ENCODE results near the gene SNED1. TPM values are rescaled to one million over a fixed set of nuclear protein-coding genes. Genes with fewer than 3 reads are reported as not detected.

Gene SNED1
- total RNA-seq, 8 experiments from 2014 or later, result 0.71 to 15.4 (median 2.8) TPM

DNA sequence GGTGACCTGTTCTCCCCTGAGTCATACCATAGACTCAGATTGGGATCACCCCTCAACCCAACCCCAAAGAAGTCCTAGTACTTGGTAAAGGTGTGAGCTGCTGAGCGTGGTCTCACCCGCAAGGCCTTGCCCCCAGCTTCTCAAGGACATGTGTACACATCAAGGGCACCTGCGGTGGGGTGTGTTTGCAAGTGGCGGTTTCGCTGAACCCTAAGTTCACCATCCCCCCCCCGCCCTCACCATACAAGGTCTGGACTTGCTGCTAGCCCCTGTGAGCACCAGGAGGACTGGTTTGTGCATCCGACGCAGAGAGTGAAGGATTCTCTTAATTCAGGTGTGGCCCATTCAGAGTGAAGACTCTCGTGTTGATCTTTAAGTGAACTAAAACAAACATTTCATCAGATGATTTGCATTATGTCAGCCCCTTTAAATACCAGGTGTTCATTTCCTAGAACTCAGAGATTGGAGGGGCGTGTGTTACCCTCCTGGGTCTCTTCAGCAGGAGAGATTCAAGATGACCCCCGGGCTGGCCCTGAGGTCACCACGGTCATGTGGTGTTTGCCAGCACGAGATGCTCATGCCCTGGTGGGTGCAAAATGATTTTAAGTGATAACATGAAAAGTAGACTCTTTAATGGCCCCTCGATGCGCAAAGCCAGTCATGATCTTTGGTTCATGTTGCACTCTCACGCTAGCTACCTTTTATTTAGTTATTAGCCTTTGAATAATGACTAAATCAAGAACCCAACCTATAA lies 75.8 kb downstream of the SNED1 start:
- 40 to 100% (median 96%) methylated on average over 1 to 14 of the region's 16 CpGs; no CpG with 5 or more reads in 2 of the 10 experiments for WGBS, 10 experiments
- no peak overlapping the region for H3K4me3 ChIP-seq
- in situ Hi-C loops (cut with MboI; ENCODE audit: low pct_unique_long_range_greater_than_20kb in 2 of 9, low sequenced_read_pairs in 9 of 9, unreplicated experiment in 9 of 9), result no loop called here
- H3K4me1 ChIP-seq (replicated peaks in 1 of 2), result no peaks in the 10 kb centered on the region
- ATAC-seq (replicated peaks in 6 of 8), result no peak
- H3K27ac ChIP-seq, result no peak overlapping the region

- in situ Hi-C loops (cut with MboI; ENCODE audit: low pct_unique_long_range_greater_than_20kb in 2 of 9, low sequenced_read_pairs in 9 of 9, unreplicated experiment in 9 of 9), result no loop called here
- 60 to 100% (median 91%) methylated on average over 1 to 13 of the region's 16 CpGs for WGBS, 10 experiments
- Histone ChIP-seq H3K4me3 (no peak overlapping the region), H3K4me1 (replicated peaks in 1 of 2) (no peaks in the 10 kb centered on the region), H3K27ac (no peak overlapping the region)
- no peak for ATAC-seq (replicated peaks in 6 of 8)
These were observed 76.6 kb downstream of the SNED1 start for GRCh38 chr2:241074901-241075540.

- 0 to 100% (median 81%) methylated on average over 1 to 7 of the region's 18 CpGs for WGBS, 10 experiments
- ATAC-seq (replicated peaks in 6 of 8), result no peak
- H3K27ac ChIP-seq, result no peak overlapping the region
- in situ Hi-C loops (cut with MboI; ENCODE audit: low pct_unique_long_range_greater_than_20kb in 2 of 9, low sequenced_read_pairs in 9 of 9, unreplicated experiment in 9 of 9), result no loop called here
- no peak overlapping the region for H3K4me3 ChIP-seq
- H3K4me1 ChIP-seq (replicated peaks in 1 of 2), result no peaks in the 10 kb centered on the region
These were observed 82.2 kb downstream of the SNED1 start for GRCh38 chr2:241080405-241081189.

- in situ Hi-C loops (cut with MboI; ENCODE audit: low pct_unique_long_range_greater_than_20kb in 2 of 9, low sequenced_read_pairs in 9 of 9, unreplicated experiment in 9 of 9), result no loop called here
- 50 to 100% (median 90%) methylated on average over 1 to 3 of the region's 9 CpGs; no CpG with 5 or more reads in 6 of the 10 experiments for WGBS, 10 experiments
- Histone ChIP-seq H3K27ac (no peak overlapping the region), H3K4me3 (no peak overlapping the region), H3K4me1 (replicated peaks in 1 of 2) (no peaks in the 10 kb centered on the region)
- peak in 2 of 8 experiments; percentile 6 to 7 for ATAC-seq (replicated peaks in 6 of 8)
These were observed 82.8 kb downstream of the SNED1 start for GRCh38 chr2:241081190-241081642.

DNA sequence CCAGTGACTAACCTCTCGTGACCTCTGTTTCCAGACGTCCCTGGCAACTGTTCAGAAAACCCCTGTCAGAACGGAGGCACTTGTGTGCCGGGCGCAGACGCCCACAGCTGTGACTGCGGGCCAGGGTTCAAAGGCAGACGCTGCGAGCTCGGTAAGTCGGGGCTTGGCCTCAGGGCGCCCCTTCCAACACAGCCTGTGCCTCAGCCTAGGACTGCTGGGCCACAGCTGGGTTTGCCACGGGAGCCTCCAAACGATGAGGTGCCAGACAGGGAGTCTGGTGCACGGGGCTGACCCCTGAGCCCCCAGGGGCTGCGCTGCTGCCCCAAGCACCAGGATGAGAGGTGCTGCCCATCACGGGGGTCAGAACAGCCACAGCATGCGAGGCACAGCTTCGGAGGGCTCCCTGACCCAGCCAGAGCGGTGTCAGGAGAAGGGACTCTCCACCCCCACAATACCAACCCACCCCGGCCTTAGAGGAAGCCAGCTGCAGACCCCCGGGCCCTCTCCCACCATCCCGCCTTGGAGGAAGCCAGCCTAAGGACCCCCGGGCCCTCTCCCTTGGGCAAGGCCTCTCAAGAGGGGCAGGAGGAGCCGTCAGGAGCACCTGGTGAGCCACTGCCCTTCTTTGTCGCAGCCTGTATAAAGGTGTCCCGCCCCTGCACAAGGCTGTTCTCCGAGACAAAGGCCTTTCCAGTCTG lies 83.4 kb downstream of the SNED1 start:
- no peaks in the 10 kb centered on the region for H3K4me1 ChIP-seq (replicated peaks in 1 of 2)
- no peak overlapping the region for H3K4me3 ChIP-seq
- in situ Hi-C loops (cut with MboI; ENCODE audit: low pct_unique_long_range_greater_than_20kb in 2 of 9, low sequenced_read_pairs in 9 of 9, unreplicated experiment in 9 of 9), result no loop called here
- no peak overlapping the region for H3K27ac ChIP-seq
- 60 to 100% (median 70%) methylated on average over 1 to 13 of the region's 28 CpGs; no CpG with 5 or more reads in 5 of the 10 experiments for WGBS, 10 experiments
- ATAC-seq (replicated peaks in 6 of 8), result peak in 2 of 8 experiments; percentile 15

GRCh38 chr2:241082341-241083090 lies 84.1 kb downstream of the SNED1 start:
- in situ Hi-C loops (cut with MboI; ENCODE audit: low pct_unique_long_range_greater_than_20kb in 2 of 9, low sequenced_read_pairs in 9 of 9, unreplicated experiment in 9 of 9), result no loop called here
- WGBS, 10 experiments, result 20 to 100% (median 90%) methylated on average over 1 to 7 of the region's 14 CpGs; no CpG with 5 or more reads in 2 of the 10 experiments
- Histone ChIP-seq H3K4me1 (replicated peaks in 1 of 2) (no peaks in the 10 kb centered on the region), H3K27ac (no peak overlapping the region), H3K4me3 (no peak overlapping the region)
- ATAC-seq (replicated peaks in 6 of 8), result no peak

GRCh38 chr2:241083091-241083415 lies 84.6 kb downstream of the SNED1 start:
- 20 to 90% (median 79%) methylated on average over 1 to 5 of the region's 5 CpGs; no CpG with 5 or more reads in 5 of the 10 experiments for WGBS, 10 experiments
- ATAC-seq (replicated peaks in 6 of 8), result no peak
- in situ Hi-C loops (cut with MboI; ENCODE audit: low pct_unique_long_range_greater_than_20kb in 2 of 9, low sequenced_read_pairs in 9 of 9, unreplicated experiment in 9 of 9), result no loop called here
- H3K27ac ChIP-seq, result no peak overlapping the region
- H3K4me3 ChIP-seq, result no peak overlapping the region
- H3K4me1 ChIP-seq (replicated peaks in 1 of 2), result no peaks in the 10 kb centered on the region

GRCh38 chr2:241084856-241085444 lies 86.5 kb downstream of the SNED1 start:
- ATAC-seq (replicated peaks in 6 of 8), result no peak
- in situ Hi-C loops (cut with MboI; ENCODE audit: low pct_unique_long_range_greater_than_20kb in 2 of 9, low sequenced_read_pairs in 9 of 9, unreplicated experiment in 9 of 9), result no loop called here
- 83 to 100% (median 93%) methylated on average over 1 to 4 of the region's 4 CpGs for WGBS, 10 experiments
- Histone ChIP-seq H3K4me3 (no peak overlapping the region), H3K4me1 (replicated peaks in 1 of 2) (no peaks in the 10 kb centered on the region), H3K27ac (no peak overlapping the region)

DNA sequence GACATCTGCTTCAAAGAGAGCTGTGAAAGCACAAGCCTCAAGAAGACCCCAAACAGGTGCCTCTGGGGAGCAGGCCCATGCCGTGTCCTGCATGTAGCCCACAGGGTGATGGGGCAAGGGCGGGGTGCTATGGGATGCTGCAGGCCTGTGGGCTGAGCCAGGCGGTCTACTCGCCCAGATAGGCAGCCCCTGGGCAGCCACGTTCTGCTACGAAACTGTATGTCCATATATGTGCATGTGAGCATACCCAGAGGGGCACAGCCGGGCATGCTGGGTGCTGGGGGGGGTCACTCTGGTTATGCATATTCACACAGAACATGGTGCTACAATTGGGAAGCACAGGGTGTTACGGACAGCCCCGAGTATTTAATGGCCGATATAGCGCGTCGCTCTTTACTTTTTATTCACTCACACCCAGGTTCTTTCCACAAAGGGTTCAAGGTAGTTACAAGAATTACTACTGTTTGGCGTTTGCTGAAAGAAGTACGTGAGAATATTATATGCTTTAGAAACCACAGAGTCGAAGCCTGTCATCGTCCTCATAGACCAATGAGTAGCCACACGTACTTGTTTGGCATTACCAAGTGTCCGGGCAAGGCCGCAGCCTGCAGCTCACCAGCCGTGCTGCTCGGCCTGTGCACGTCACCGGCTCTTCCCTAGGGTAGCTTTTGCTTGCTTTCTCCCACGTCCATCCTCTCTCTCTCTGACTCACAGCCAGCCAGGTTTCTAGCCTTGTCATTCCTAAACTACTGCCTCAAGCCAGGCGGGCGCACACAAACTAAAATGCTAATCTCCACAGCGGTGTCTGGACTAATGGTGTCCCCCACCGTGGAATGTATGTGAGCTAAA lies 89.2 kb downstream of the SNED1 start:
- in situ Hi-C loops (cut with MboI; ENCODE audit: low pct_unique_long_range_greater_than_20kb in 2 of 9, low sequenced_read_pairs in 9 of 9, unreplicated experiment in 9 of 9), result no loop called here
- H3K27ac ChIP-seq, result no peak overlapping the region
- no peak overlapping the region for H3K4me3 ChIP-seq
- no peaks in the 10 kb centered on the region for H3K4me1 ChIP-seq (replicated peaks in 1 of 2)
- WGBS, 10 experiments, result 88 to 100% (median 92%) methylated on average over 2 to 18 of the region's 29 CpGs
- peak in 1 of 8 experiments; percentile 92 for ATAC-seq (replicated peaks in 6 of 8)

- 67 to 100% (median 87%) methylated on average over 1 to 8 of the region's 8 CpGs; no CpG with 5 or more reads in 1 of the 10 experiments for WGBS, 10 experiments
- no peak for ATAC-seq (replicated peaks in 6 of 8)
- no peak overlapping the region for H3K27ac ChIP-seq
- H3K4me3 ChIP-seq, result no peak overlapping the region
- in situ Hi-C loops (cut with MboI; ENCODE audit: low pct_unique_long_range_greater_than_20kb in 2 of 9, low sequenced_read_pairs in 9 of 9, unreplicated experiment in 9 of 9), result no loop called here
- no peaks in the 10 kb centered on the region for H3K4me1 ChIP-seq (replicated peaks in 1 of 2)
These were observed 90.0 kb downstream of the SNED1 start for GRCh38 chr2:241088376-241088775.
